C4-2B (cell line): Measurements from ENCODE around the gene RBBP8NL.

Experiments used
- H3K27ac ChIP-seq: fragments of 450-650 bp; 2 replicates; pipeline ENCODE4 v1.5.1; 2017
- ZFX ChIP-seq: fragments of 450-650 bp; IDR thresholded peaks from 2 replicates; pipeline ENCODE4 v1.6.1; 2017
- TF ChIP-seq, protein P1 (sequence below): fragments of 450-650 bp; conservative IDR thresholded peaks from 2 replicates; pipeline ENCODE4 v1.5.1; 2017; ENCODE audit warnings: mild to moderate bottlenecking

RBBP8NL gene

DNA sequence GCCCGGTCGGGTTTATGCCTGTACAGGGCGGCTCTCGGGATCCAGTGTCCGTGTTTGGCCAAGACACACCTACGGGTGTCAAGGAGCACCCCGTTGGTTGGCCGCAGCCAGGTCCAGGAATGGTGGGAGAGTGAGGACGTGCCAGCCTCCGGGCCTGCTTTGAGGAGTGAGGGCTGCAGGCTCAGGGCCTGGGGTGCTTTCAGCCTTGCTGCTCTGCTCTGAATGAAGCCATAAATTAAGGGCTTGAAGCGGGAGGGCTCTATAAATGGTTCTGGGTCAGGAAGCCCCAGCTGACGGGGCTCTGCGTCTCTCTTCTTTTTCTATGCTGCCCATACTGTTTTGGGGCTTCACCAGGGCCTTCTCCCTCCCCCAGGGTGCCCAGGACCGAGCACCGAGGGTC lies 33.3 kb upstream of the RBBP8NL start:
- no peak overlapping the region for H3K27ac ChIP-seq
- TF ChIP-seq ZFX = no peak
- TF ChIP-seq, protein P1, sequence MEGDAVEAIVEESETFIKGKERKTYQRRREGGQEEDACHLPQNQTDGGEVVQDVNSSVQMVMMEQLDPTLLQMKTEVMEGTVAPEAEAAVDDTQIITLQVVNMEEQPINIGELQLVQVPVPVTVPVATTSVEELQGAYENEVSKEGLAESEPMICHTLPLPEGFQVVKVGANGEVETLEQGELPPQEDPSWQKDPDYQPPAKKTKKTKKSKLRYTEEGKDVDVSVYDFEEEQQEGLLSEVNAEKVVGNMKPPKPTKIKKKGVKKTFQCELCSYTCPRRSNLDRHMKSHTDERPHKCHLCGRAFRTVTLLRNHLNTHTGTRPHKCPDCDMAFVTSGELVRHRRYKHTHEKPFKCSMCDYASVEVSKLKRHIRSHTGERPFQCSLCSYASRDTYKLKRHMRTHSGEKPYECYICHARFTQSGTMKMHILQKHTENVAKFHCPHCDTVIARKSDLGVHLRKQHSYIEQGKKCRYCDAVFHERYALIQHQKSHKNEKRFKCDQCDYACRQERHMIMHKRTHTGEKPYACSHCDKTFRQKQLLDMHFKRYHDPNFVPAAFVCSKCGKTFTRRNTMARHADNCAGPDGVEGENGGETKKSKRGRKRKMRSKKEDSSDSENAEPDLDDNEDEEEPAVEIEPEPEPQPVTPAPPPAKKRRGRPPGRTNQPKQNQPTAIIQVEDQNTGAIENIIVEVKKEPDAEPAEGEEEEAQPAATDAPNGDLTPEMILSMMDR = no peak

DNA sequence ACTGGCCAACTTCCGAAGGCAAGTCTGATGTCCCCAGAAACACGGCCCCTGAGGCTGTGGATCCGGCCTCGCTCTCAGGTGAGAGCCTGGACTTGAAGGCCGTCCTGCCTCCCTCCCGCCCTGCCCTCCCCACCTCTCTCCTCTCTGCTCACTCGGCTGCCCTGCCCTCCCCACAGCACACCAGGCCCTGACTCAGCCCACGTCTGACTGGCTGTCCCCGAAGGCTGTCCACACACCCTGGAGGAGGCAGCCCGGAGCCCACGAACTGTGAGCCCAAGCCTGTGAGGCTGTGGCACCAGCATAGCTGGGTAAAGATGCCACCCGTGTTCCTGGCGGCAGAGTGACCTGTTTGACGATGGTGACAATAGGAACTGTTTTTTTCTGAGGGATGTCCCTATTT lies 32.1 kb upstream of the RBBP8NL start:
- no peak for TF ChIP-seq ZFX
- TF ChIP-seq, protein P1 = no peak

DNA sequence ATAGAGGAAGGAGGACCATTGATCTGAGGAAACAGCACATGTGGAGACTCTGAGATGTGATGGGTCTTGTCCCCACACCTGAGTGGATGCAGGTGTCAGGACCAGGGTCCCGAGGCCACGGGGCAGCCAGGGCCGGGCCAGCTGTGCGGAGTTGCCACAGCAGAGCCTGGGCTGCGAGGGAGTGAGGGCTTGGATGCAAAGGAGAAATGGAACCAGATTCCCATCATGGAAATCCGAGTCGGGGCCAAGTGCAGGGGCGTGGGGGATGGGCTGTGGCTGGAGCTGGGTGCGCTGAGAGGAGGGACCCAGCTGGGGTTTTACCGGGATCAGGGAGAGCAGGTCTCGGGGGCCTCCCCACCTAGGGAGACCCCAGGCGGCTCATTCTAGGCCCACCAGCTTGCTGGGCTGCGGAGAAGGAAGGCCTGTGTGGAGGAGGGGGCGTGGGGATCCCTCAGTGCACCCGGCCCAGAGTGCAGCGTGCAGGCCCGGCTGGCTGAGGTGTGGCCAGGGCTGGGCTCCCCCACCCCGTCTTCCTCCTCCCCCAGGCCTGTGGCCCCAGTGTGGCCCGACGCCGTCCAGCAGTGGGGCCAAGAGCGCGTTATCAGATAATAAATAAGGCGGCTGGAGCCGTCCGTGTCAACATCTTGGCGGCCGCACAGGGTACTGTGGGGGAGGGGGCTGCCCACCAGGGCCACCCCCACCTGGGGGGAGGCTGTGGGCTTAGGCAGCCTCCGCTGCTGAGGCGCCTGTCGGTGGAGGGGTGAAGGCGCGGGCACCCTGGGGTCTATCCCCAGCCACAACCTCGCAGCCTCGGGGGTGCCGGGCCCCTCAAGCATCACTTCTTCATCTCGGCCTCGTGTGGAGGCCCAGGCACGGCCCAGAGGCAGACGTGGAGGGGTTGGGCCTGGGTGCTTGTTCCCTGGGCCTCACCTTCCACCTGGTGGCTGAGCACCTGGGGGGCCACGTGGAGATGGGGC lies 31.2 kb upstream of the RBBP8NL start:
- no peak for TF ChIP-seq ZFX
- TF ChIP-seq, protein P1 = no peak
- no peak overlapping the region for H3K27ac ChIP-seq

More for the DNA sequence above, 32.1 kb upstream of the RBBP8NL start:
- H3K27ac ChIP-seq = no peak overlapping the region

DNA sequence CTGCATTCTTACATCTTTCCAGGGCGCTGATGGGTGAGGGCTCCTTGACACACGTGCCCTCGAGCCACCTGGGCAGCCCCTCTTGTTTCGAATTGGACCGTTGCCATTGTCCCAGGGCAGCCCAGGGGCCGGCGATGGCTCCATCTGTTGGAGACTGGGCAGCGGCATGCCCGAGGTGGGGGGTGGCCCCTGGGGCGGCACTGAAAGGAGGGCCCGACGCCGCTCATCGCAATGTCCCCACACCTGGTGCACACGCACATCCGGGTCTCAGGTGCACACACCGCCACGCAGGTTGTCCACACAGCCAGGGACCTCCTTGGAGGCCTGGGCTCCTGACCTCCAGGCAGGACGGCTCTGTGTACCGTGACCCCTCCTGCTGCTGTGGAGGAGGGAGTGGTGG lies 30.5 kb upstream of the RBBP8NL start:
- TF ChIP-seq, protein P1 = no peak
- TF ChIP-seq ZFX = no peak
- no peak overlapping the region for H3K27ac ChIP-seq

DNA sequence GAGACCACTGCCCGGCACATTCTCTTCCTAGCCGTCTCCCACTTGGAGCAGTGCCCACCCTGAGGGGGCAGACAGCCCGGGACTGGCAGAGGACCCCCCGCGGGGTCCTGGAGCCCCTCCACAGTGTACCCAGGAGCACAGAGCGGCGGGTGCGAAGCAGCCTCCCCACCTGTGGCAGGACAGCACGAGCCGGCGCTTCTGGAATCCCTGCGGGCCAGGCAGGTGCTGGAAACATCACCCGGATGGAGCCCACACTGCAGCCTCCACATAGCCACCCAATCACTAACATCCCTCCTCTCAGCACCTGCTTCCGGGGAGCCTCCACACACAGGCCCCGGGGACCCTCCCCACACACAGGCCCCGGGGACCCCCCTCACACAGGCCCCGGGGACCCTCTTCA lies 29.8 kb upstream of the RBBP8NL start:
- no peak overlapping the region for H3K27ac ChIP-seq
- TF ChIP-seq, protein P1 = no peak
- TF ChIP-seq ZFX = no peak

DNA sequence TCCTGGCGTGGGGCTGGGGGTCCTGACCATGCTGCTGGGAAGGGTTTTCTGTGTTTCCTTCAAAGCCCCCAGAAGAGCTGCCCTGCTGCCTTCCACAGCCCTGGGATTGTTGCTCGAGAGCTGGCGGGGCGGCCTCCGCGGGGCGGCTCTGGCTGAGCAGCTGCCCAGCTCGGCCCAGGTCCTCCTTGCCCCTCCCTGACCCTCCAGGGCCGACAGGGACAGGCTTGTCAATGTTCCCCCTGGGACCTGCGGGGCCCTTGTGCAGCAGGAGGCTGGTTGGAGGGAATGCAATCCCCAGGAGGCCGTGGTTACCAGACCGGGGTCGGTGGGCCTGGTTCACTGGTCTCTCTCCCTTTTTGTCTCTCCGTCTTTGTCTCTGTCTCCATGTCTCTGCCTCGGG lies 28.6 kb upstream of the RBBP8NL start:
- no peak for TF ChIP-seq ZFX
- TF ChIP-seq, protein P1 = no peak
- no peak overlapping the region for H3K27ac ChIP-seq

DNA sequence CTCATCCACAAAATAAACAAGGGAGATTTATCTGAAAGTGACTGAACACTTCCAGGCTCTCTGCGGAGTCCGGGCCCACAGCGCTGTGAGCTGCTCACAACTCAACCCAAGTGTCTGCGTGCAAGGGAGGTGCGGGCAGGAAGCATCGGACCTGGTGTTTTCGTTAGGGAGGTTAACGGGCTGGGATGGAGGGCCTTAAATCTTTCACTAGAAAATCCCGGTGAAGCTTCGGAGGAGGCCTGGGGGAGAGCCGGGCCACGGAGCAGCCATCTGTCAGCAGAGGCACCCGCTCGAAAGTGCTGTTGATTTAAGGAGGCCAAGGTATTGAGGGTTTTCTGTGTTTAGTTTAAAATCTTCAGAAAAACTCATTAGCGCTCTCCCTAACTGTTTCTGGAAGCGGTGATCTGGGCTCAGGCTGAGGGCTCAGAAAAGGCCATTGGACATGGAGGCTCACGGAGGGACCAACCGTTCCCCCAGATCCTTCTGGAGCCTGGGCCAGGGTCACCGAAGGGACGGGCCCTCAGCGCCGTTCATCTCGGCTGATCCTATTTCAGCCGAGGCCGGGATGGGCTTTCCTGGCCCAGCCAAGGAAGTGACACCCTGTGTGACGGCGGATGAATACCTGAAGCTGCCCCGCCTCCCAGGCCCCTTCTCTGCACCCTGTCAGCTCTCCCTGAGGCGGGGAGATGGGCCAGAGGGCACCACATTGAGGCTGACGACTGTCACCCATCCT lies 27.7 kb upstream of the RBBP8NL start:
- no peak for TF ChIP-seq ZFX
- TF ChIP-seq, protein P1 = no peak
- H3K27ac ChIP-seq = no peak overlapping the region
